OCI-LY1 (cell line): ENCODE measurements around the gene CAMTA1.

Experiments used
- EZH2 ChIP-seq: fragments of 200-600 bp; sonication (generic), shearing (Covaris generic); IDR thresholded peaks from 2 replicates; pipeline ENCODE4 v1.8.0; 2017; ENCODE audit warnings: borderline replicate concordance, mixed run types, mild to moderate bottlenecking, antibody characterized with exemption, low read length, moderate library complexity, mixed read lengths
- TF ChIP-seq, protein P1 (sequence below): fragments of 200-600 bp; sonication (generic), shearing (Covaris generic); IDR thresholded peaks from 2 replicates; pipeline ENCODE4 v1.5.1; 2017; ENCODE audit warnings: mild to moderate bottlenecking, antibody characterized with exemption, low read length, moderate library complexity, mixed read lengths

DNA sequence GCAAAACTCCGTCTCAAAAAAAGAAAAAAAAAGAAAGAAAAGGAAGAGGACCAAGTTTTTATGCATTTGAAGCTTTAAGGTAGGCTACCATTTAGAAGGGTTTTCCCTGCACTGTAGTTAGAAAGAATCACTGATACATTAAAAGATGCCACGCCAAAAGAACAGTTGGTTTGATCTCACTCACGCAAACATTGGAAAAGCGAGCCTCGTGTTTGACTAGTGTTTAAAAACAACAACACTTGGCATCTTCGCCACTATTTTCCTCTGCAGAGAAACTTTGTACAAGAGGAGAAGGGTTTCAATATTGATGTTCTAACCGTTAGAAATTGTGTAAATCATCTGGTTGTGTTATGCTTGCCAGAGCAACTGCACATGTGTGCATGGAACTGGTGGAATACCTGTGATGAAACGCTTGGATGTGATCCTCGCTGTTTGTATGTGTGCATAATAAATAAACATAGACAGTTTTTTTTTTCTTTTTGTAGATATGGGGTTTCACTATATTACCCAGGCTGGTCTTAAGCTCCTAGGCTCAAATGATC lies 24.0 kb upstream of the CAMTA1 start:
- TF ChIP-seq, protein P1, sequence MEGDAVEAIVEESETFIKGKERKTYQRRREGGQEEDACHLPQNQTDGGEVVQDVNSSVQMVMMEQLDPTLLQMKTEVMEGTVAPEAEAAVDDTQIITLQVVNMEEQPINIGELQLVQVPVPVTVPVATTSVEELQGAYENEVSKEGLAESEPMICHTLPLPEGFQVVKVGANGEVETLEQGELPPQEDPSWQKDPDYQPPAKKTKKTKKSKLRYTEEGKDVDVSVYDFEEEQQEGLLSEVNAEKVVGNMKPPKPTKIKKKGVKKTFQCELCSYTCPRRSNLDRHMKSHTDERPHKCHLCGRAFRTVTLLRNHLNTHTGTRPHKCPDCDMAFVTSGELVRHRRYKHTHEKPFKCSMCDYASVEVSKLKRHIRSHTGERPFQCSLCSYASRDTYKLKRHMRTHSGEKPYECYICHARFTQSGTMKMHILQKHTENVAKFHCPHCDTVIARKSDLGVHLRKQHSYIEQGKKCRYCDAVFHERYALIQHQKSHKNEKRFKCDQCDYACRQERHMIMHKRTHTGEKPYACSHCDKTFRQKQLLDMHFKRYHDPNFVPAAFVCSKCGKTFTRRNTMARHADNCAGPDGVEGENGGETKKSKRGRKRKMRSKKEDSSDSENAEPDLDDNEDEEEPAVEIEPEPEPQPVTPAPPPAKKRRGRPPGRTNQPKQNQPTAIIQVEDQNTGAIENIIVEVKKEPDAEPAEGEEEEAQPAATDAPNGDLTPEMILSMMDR, result no peak
- TF ChIP-seq EZH2, result no peak
